Stimulated activated CD4-positive, alpha-beta T cell treated with anti-CD3 and anti-CD28 coated beads, Interleukin-15, amount 100 ng/mL, for 24 hours (primary cell): ENCODE results near the gene CFDP1.
A peak's percentile ranks its signal among the peaks of the same experiment; 100 is the strongest.
"Not testable (repeated sequence)": the region's sequence is repeated elsewhere in the genome, so short reads cannot be mapped to it uniquely, and the experiment has no call there.

Experiments
- DNase-seq: peaks from one replicate; pipeline ENCODE4 v3.0.0-alpha.2; 2020

The CFDP1 gene

DNA sequence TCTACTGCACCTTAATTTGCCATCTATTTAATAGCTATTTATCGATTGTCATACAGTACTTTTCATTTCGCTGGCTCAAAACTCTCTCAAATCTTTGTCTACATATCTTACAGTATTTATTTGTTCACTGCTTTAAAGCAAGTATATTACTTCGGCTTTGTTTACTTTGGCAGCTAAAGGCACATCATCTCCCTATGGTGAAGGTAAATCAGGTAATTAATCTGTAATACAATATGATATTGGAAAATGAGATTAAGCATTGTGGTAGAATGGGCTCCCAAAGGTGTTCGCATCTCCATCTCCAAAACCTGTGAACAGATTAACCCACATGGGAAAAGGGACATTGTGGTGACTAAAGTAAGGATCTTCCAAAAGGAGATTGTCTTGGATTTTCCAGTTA lies 24.7 kb upstream of the CFDP1 start:
- DNase-seq: no peak

DNA sequence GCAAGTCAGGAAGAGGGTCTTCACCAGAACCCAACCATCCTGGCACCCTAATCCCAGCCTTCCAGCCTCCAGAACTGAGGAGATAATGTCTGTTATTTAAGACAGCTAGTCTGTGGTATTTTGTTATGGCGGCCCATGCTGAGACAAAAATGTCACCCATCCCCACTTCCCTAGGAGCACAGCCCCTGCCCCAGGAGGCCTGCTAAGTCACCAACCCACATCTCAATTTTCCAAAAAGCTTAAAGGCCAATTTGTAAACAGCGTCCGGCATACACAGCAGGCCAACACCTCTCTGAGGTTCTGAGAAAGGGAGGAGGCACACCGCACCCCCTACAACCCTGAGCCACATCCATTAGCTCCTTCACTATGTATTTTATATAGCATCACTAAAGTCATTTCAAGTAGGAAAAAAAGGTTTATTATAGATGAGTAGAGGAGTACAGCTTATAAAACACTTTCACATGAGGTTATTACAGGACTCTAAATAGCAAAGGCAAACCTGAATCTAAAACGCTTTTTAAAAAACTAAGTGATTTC lies 24.2 kb upstream of the CFDP1 start:
- no peak for DNase-seq

DNA sequence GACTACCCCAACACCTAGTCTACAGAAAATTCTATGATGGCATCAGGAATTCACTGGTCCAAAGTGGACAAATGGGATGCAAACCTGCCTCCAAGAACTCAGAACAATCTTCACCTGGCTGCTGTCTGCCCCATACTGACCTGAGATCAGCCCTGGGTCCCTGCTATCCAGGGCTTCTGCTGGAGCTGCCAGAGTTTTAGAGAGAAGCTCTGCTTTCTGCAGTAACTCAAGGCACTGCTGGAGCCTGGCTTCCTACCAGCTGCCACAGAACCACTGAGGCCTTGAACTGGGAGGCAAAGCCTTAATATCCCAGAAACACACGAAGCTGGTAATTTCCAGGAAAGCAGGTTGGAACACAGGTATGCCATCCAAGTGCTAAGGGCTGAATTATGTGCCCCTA lies 23.7 kb upstream of the CFDP1 start:
- no peak for DNase-seq

DNA sequence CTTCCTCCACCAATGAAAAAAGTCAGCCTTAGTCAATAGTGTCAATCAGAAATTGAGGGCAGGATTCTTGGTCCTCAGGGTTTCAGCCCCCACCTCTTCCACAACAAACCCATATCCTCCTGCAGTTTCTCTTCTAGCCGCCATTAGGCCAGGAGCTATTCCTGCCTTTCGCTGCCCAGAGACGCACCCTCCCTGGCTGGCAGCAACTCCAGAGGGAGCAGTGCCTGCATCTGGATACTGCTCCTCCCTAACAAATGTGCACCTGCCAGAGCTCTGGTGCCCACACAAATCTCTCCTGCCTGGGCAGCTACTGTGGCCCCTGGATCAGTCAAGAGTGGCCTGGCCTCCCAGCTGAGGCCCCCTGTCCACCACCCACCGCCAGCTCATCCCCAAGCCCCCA lies 23.2 kb upstream of the CFDP1 start:
- DNase-seq: not testable (repeated sequence)

DNA sequence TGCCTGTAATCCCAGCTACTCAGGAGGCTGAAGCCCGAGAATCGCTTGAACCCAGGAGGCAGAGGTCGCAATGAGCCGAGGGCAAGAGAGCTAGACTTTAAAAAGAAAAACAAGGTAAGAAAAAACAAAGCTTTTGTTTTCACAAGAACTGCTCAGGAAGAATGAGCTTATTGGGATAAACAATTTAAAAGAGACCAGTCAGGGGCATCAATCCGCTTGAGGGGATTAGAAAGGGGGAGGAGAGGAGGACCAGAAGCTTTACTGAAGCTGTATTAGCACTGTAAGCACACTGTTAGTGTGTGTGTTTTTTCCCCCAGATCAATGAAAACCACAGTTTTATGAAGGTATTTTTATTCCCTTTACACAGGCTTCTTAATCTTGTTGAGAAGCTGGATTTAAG lies 22.4 kb upstream of the CFDP1 start:
- DNase-seq: no peak

DNA sequence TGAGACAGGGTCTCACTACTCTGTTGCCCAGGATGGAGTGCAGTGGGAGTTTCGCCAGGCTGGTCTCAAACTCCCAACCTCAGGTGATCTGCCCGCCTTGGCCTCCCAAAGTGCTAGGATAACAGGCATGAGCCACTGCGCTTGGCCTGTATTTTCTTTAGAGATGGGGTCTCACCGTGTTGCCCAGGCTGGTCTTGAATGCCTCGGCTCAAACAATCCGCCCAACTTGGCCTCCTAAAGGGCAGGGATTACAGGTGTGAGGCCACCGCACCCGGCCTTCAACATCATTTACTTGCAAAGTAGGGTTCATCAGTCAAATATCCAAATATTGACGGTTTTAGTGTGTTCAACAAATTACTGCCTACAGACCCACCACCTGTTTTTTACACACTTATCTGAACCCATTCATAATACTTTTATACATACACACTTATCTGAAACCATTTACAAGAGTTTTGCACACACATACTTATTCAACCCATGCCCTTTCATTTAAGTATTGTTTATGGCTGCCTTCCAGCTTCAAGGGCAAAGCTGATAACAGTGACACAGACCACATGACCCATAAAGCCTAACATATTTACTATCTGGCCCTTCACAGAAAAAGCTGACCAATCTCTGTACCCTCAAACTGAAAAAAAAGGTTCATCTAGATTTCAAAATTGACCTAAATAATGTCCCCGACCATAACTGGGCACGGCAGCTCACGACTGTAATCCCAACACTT lies 19.3 kb upstream of the CFDP1 start:
- no peak for DNase-seq

DNA sequence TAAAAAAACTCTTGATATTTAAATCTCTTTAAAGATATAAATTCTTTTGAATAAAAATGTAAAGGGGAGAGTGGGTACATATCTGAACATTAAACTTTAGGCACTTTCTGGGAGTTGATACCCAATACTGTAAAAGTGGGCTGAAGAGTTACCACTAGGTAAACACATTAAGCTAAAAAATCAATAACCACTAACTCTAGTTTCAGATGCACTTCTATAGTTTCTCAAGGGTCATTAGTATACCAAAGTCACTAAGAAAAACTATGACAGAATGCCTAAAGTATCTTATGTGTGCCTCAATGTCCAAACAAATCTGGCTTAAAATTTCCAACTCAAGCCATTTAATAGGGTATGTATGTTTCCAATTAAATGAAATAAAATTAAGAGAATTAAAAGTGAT lies 13.1 kb upstream of the CFDP1 start:
- DNase-seq: no peak

DNA sequence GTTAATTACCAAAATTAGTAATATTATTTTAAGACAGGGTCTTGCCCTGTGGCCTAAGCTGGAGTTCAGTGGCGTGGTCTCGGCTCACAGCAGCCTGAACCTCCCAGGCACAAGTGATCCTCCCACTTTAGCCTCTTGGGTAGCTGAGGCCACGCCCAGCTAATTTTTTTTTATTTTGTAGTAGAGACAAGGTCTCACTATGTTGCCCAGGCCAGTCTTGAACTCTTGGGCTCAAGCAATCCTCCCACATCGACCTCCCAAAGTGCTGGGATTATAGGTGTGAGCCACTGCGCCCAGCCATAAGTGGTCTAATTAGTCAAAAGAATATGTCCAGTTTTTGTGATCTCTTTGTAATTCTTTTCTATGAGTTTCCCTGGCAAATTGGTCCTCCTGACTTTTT lies 12.0 kb upstream of the CFDP1 start:
- DNase-seq: no peak

DNA sequence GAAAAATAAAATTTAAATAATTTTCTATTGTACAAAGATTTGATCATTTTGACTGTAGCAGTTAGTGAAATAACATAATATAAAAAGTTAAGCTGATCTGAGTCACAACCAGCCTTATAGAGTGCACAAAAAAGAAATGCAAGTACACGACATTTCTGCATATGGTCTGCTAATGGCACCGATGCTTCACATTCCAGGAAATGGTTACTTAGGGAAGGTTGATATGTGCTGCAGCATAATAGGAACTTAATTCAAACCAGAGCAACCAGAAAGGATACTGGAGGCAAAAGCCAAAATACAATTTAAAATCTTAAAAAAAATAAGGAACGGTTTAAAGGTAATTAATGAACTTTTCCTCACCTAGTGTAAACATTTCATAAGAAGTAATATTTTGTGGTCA lies 10.0 kb upstream of the CFDP1 start:
- no peak for DNase-seq

DNA sequence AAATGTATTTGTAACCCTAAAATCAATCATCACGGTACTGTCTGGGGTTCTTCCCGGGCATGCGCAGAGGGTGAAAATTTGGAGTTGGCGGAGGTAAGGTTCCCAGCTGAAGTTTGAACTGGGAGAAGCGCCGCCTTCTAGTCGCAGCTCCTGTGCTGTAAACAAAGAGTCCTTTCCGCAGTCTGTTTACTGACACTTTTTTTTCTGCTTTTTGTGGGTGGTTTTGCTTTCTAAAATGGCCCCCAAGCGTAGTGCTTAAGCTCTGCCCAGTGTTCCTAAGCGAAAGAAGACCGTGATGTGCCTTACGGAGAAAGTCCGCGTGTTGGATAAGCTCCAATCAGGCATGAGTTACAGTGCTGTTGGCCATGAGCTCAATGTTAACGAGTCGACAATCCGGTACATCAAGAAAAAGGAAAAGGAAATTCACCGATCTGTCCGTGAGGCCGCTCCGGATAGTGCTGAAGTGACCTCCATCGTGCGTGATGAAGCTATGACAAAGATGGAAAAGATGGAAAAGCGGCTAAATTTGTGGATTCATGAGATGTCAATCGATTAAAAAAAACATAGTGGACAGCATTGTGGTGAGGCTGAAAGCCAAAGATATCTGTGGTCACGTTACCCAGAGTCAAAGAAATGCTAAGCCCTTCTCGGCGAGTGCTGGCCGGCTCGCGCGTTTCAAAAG lies 570 bp upstream of the CFDP1 start:
- no peak for DNase-seq

DNA sequence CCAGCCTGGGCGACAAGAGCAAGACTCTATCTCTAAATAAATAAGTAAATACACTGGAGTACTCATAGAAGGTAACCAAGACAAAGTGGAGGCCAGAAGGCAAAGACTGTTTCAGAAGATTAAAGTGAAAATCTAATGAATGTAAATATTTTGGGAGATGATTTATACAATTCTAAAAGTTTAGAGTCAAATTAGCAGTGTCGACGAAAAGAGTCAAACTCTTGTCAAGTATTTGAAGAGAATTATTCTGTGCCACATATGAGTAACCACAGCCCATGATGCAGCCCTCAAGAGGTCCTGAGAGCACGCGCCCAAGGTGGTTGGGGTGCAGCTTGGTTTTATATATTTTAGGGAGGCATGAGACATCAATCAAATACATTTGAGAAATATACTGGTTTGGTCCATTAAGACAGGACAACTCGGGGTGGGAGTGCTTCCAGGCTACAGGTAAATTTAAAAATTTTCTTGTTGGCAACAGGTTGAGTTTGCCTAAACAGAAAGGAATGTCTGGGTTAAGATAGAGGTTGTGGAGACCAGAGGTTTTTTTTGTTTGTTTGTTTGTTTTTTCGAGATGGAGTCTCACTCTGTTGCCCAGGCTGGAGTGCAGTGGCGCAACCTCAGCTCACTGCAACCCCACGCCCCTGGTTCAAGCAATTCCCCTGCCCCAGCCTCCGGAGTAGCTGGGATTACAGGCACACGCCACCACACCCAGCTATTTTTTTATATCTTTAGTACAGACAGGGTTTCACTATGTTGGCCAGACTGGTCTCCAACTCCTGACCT lies 3.5 kb downstream of the CFDP1 start:
- no peak for DNase-seq

DNA sequence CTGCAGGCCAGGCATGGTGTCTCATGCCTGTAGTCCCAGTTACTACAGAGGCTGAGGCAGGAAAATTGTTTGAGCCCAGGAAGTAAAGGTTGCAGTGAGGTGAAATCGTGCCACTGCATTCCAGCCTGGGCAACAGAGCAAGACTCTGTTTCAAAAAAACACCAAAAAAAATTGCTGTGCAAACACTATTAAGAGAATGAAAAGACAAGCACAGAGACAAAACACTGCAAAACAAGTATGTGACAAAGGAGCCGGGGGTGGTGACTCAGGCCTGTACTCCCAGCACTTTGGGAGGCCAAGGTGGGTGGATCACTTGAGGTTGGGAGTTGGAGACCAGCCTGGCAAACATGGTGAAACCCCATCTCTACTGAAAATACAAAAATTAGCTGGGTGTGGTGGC lies 6.8 kb downstream of the CFDP1 start:
- DNase-seq: peak; percentile 25

DNA sequence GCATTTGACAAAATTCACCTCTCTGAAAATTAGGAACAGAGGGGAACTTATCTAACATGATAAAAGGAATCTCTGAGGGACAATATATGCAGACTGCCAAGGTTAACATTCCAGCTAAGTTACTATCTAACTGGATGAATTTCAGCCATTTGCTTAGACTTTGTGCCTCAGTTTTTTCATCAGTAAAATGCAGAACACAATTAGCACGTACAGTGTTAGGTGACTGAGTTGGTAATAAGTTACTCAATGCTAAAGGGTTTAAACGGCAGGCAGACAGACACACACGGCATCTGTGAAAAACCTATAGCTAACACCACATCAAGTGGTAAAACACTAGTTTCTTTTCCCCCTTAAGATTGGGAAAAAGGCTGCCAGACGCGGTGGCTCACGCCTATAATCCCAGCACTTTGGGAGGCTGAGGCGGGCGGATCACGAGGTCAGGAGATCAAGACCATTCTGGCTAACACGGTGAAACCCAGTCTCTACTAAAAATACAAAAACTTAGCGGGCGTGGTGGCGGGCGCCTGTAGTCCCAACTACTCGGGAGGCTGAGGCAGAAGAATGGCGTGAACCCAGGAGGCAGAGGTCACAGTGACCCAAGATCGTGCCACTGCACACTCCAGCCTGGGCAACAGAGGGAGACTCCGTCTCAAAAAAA lies 9.1 kb downstream of the CFDP1 start:
- not testable (repeated sequence) for DNase-seq

DNA sequence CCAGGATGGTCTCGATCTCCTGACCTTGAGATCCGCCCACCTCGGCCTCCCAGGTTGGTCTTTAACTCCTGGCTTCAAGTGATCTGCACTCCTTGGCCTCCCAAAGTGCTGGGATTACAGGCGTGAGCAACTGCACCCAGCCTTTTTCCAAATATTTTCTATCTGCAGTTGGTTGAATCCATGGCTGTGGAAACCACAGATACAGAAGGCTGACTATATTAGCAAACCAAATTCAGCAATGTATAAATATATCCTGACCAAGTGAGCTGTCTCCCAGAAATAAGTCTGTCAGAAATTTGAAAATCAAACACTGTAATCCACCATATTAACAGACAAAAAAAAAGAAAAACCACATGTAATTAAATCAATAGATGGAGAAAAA lies 9.6 kb downstream of the CFDP1 start:
- no peak for DNase-seq

DNA sequence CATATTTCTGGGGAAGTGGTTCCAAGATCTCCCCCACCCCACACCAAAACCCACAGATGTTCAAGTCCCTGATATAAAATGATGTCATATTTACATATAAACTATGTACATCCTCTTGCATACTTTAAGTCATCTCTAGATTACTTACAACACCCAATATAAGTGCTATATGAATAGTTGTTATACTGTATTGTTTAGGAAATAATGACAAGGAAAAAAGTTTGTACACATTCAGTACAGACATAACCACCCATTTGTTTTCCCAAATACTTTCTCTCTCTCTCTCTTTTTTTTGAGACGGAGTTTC lies 11.5 kb downstream of the CFDP1 start:
- no peak for DNase-seq

DNA sequence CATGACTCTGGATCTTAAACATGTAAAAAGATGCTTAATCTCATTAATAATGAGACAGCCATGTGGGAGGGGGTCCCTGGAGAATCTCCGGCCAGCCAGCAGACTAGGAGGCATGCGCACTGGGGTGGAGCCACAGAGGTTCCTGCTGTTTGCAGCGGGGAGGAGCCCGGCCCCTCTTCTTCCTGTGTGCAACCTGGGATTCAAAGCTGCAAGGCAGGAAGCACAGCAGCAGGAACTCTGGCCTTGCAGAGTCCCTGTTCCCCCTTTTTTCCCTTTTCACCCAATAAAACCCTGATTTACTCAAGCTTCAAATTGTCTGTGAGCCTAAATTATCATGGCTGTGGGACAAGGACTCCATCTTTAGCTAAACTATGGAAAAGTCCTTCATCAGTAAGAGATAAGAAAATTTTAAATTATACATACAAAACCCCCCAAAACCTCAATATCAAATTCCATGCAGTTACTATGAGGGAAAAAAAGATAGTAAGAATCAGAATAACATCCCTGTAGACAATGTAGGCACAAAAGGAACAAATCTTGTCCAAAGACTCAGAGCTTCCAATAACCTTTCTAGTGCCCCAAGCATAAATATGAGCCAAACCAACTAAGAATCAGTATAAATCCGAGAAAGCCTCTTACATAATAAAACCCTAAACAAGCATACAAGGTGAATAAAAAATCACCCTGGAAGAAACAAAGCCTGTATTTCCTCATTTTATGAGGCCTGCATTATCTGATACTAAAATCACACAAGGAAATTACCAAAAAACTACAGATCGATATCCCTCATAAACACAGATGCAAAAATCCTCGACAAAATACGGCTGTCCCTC lies 12.1 kb downstream of the CFDP1 start:
- peak; percentile 56 for DNase-seq

DNA sequence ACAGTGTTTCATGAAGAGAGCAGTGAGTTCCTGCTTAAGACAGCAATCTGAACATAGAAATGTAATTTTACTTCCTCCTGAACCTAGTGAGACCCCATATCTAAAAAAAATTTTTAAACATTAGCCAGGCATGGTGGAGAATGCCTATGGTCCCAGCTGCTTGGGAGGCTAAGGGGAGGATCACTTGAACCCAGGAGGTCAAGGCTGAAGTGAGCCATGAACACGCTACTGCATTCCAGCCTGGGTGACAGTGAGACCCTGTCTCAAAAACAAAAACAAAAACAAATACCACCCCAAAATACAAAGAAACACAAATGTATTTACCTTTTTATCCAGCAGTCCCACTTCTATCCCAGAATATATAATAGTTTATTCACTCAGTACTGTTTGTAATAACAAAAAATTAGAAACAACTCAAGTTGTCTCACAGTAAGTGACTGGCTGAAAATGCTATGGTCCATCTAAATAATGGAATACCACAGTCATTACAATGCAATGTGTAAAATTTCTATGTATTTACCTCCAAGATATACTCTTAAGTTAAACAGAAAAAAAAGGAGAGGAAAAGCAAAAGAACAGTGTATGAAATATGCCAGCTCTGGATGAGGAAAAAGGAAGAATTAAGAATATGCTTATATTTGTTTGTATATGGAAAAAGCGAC lies 16.3 kb downstream of the CFDP1 start:
- no peak for DNase-seq

DNA sequence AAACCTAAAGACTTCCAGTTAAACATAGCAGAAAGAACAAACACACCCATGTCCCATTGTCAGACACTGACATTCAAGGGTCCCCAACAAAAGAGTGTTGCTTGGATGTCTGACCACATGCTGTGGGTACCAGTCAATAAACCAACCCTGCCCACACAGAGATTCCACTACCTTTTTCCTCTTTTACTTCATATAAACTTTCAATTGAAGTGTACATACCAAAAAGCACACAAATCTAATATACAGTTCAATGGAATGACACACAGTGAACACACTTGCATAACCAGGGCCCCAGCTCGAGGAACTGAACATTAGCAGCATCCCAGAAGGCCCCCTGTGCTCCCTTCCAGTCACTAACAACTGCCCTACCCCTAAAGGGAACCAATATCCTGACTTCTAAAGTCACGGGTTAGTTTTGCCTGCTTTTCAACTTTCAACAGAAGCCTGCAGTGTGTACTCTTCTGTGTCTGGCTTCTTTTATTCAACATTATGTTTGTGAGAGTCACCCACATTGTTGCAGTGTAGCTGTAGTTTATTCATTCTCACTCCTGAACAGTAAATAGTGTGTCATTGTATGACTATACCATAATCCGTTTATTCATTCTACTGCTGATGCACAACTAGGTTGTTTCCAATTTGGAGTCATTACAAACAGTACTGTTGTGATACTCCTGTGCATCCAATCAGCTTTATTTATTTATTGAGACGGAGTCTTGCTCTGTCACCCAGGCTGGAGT lies 18.0 kb downstream of the CFDP1 start:
- no peak for DNase-seq

DNA sequence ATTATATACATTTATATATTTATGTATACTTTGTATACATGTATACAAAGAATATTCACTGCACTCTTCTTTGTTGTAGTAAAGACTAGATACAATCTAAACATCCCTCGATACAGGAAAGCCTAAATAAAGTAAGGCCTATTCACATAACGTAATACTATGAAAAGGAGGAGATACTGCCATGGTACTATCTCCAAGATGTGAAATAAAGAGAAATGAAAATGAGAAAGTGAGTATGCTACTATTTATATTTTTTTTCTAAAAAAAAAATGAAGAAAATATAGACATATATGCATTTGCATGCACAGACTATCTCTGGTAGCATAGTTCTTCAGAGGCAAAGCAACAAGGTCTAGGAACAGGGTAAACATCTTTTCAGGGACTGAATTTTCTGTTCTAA lies 19.4 kb downstream of the CFDP1 start:
- DNase-seq: no peak

DNA sequence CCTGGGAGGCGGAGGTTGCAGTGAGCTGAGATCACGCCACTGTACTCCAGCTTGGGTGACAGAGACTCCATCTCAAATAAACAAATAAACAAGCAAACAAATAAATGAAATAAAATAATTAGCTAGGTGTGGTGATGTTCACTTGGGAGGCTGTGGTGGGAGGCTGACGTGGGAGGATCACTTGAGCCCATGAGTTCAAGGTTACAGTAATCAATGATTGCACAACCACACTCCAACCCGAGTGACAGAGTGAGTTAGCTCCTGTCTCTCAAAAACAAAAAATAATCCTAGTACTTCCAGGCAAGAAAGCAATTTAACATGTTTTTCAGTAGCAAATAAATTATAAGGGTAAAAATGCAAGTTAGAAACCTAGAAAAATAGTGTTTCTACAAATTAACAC lies 26.4 kb downstream of the CFDP1 start:
- no peak for DNase-seq

DNA sequence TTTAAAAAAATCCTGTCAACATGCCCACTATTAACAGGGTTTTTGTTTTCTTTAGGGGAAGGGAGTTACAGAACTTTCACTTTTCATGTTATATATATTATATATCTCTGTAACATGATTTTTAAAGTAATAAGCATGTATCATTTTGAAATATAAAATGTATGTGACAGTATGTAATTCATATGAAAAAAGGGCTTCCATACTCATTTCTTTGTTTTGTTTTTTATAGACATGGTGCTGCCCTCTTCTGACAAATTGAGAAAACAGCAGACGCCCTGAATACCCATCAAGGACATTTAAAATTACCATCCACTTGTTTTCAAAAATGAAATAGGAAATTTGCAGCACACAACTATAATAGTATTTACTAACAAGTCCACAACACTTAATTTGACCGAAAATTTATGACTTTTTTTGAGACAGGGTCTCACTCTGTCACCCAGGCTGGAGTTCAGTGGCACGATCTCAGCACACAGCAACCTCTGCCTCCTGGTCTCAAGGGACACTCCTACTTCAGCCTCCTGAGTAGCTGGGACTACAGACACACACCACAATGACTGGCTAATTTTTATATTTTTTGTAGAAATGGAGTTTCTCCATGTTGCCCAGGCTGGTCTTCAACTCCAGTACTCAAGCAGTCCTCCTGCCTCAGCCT lies 30.4 kb downstream of the CFDP1 start:
- DNase-seq: no peak
